ENCODE results near the gene SLC12A5. TPM values are rescaled to one million over a fixed set of nuclear protein-coding genes. Genes with fewer than 3 reads are reported as not detected.

The SLC12A5 gene
- total RNA-seq, 6 donors from 2014 or later: 0.69 to 1.3 TPM; not detected in 4

DNA sequence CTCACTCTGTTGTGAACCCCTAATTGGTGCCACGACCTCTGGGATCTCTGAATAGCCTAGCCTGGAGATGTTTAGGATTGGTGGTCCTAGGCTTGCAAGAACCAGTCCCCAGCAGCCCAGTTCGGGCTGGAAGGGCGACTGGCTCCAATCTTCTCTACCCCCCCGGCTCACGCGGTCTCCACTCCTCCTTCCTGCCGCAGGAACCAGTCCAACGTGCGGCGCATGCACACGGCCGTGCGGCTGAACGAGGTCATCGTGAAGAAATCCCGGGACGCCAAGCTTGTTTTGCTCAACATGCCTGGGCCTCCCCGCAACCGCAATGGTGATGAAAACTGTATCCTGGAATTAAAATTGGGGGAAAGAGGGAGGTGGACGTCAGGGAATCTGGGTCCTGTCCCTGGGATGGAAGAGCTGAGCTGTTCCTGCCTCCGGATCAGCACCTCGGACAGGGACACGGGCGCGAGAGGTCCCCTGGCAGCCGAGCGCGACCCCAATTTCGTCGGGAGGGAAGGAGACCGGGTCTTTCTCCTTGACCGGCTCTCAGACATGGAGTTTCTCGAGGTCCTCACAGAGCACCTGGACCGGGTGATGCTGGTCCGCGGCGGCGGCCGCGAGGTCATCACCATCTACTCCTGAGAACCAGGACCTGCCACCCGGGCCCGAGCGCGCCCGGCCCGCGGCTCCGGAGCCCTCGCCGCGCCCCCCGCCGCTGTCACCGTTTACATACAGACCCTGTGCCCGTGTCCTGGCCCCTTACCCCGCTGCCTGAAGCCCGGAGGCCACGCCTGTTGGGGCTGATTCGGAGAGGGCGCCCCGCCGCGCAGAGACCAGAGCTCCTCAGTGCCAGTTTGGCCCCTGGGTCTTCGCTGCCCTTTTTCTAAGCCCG, 28.2 kb downstream of the SLC12A5 start:
- peaks cover under 1 to 17% (median 8%) of the 10 kb centered on the region in 4 donors for H3K36me3 ChIP-seq
- 26 to 46% methylated on average over 33 to 54 of the region's 65 CpGs for WGBS, 2 donors
- ATAC-seq (ENCODE audit: low FRiP score in 2 of 2): peak in 1 of 2 donors; percentile 55
- no peaks in the 10 kb centered on the region for H3K9me3 ChIP-seq
- peaks cover 38 to 53% (median 40%) of the 10 kb centered on the region in 4 donors for H3K4me1 ChIP-seq
- DNase-seq: peak in 1 of 2 donors; percentile 86
- peak overlapping the region in 2 of 4 donors; percentile 30 to 37 for H3K4me3 ChIP-seq
- TF ChIP-seq POLR2AphosphoS5 (IDR thresholded peaks at IDR 0.05) (no peak), POLR2A (IDR thresholded peaks at IDR 0.05) (no peak), EP300 (IDR thresholded peaks at IDR 0.05) (no peak)
- TF ChIP-seq, protein P1, sequence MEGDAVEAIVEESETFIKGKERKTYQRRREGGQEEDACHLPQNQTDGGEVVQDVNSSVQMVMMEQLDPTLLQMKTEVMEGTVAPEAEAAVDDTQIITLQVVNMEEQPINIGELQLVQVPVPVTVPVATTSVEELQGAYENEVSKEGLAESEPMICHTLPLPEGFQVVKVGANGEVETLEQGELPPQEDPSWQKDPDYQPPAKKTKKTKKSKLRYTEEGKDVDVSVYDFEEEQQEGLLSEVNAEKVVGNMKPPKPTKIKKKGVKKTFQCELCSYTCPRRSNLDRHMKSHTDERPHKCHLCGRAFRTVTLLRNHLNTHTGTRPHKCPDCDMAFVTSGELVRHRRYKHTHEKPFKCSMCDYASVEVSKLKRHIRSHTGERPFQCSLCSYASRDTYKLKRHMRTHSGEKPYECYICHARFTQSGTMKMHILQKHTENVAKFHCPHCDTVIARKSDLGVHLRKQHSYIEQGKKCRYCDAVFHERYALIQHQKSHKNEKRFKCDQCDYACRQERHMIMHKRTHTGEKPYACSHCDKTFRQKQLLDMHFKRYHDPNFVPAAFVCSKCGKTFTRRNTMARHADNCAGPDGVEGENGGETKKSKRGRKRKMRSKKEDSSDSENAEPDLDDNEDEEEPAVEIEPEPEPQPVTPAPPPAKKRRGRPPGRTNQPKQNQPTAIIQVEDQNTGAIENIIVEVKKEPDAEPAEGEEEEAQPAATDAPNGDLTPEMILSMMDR (IDR thresholded peaks at IDR 0.05): no peak
- no peak overlapping the region for H3K27ac ChIP-seq
- H3K27me3 ChIP-seq: peaks cover 0 to 12% (median 4%) of the 10 kb centered on the region in 4 donors

DNA sequence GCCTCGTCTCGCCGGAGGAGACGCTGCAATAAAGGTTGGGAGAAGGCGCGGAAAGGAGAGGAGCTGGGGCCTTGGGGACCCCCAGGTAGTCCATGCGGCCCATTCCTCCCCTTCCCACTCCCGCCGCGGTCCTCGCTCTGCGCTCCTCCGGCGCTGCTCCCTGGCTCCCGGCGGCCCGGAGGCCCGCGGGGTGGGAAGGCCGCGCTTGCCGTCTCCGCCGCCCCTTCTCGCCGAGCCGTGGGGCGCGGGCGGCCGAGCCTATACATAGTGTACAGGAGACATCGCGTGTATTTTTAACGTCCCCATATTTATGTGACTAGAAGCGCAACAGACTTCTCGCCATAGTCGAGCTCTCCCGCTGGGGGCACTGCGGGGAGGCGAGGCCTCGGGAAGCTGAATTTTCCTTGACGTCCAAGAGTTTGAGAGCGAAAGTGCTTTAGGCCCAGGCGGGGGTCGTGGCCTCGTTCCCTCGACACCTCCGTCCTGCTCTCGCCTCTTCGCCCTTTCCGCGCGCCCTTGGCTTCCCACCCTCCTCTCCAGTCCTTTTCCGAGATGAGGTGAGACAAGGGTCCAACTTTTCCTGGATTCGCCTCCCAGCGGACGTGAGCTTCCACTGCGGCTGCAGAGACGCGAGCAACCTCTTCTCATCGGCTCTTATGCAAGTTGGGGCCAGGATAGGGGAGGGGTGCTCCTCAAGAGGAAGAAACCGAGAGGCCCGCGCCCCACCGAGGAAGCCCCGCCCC, 29.0 kb downstream of the SLC12A5 start:
- H3K4me3 ChIP-seq: peak overlapping the region in 3 of 4 donors; percentile 15 to 37 (median 30)
- TF ChIP-seq, protein P1 (IDR thresholded peaks at IDR 0.05): peak in 3 of 6 experiments; percentile 22 to 44 (median 25)
- no peak for TF ChIP-seq POLR2AphosphoS5 (IDR thresholded peaks at IDR 0.05)
- DNase-seq (peak; percentile 68 to 91), ATAC-seq (ENCODE audit: low FRiP score in 2 of 2) (peak in 1 of 2 donors; percentile 68)
- 24 to 29% methylated on average over 25 to 65 of the region's 66 CpGs for WGBS, 2 donors
- H3K27ac ChIP-seq: no peak overlapping the region
- peaks cover 0 to 12% (median 4%) of the 10 kb centered on the region in 4 donors for H3K27me3 ChIP-seq
- H3K9me3 ChIP-seq: no peaks in the 10 kb centered on the region
- H3K36me3 ChIP-seq: peaks cover 7 to 25% (median 16%) of the 10 kb centered on the region in 4 donors
- peaks cover 38 to 58% (median 43%) of the 10 kb centered on the region in 4 donors for H3K4me1 ChIP-seq

DNA sequence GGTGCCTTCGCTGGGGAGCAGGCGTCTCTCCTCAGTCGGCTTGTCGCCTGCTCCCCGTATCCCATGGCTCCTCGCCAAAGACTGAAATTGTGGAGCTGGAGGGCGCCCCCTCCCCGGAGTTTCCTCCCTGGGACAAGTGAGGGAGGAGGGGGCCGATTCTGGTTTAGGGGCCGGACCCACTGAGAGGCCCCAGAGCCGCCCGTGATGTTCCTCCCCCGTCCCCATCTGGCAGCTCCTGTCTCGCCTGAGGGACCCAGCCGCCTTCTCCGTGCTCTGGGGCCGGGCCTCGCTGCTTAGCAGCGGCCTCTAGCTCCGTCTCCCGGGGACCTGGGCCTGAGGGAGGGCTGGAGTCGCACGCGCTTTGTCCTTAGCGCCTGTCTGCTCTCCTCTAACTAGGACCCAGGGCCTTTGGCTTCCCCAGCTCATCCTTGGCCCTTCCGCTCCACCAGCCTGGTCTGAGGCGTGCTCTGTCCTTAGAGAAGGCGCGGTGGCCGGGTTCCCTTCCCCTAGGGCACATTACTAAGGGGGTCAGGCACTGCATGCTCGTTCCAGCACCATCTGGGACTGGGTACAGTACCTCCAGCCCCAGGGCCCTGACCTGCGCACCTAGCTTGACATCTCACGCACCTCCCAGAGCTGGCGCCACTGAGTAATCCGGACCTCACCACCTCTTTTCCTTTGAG, 29.7 kb downstream of the SLC12A5 start:
- DNase-seq: peak in 1 of 2 donors; percentile 78
- no peaks in the 10 kb centered on the region for H3K9me3 ChIP-seq
- H3K4me1 ChIP-seq: peaks cover 38 to 58% (median 44%) of the 10 kb centered on the region in 4 donors
- peak in 1 of 2 donors; percentile 25 for ATAC-seq (ENCODE audit: low FRiP score in 2 of 2)
- peaks cover 12 to 33% (median 23%) of the 10 kb centered on the region in 4 donors for H3K36me3 ChIP-seq
- TF ChIP-seq, protein P1 (IDR thresholded peaks at IDR 0.05): no peak
- TF ChIP-seq POLR2AphosphoS5 (IDR thresholded peaks at IDR 0.05): no peak
- TF ChIP-seq EP300 (IDR thresholded peaks at IDR 0.05): no peak
- TF ChIP-seq POLR2A (IDR thresholded peaks at IDR 0.05): no peak
- H3K27me3 ChIP-seq: peaks cover 0 to 12% (median 4%) of the 10 kb centered on the region in 4 donors
- H3K4me3 ChIP-seq: peak overlapping the region in 3 of 4 donors; percentile 15 to 37 (median 30)
- peak overlapping the region in 2 of 4 donors; percentile 12 to 21 for H3K27ac ChIP-seq
- 37 to 63% methylated on average over 12 to 34 of the region's 35 CpGs for WGBS, 2 donors

DNA sequence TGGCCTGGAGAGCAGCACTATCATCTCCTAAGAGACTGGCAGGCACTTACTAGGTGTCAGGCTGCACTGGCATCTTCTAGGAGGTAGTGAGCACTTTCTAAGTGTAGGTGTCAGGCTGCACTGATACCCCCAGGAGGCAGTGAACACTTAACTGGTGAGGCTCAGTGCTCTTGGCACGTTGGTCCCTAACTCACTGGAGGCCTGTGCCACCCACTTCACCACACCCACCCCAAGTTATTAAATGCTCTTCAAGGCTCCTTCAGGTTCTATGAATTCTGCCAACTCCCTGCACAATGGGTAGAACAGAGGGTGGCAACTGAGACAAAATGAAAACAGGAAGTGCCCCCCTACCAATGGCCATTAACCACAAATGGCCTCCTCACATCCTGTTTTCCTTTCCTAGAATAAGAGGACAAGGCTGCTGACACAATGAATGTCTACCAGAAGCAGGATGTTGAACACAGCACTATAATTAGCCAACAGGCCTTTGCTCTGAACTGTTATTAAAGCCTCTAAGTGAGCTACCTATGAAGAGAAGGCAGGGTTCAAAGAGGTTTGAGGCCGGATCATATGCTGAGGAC, 31.4 kb downstream of the SLC12A5 start:
- H3K4me3 ChIP-seq: no peak overlapping the region
- H3K27ac ChIP-seq: peak overlapping the region in 3 of 4 donors; percentile 3 to 71 (median 68)
- peaks cover 38 to 58% (median 44%) of the 10 kb centered on the region in 4 donors for H3K4me1 ChIP-seq
- peak; percentile 55 to 57 for TF ChIP-seq POLR2AphosphoS5 (IDR thresholded peaks at IDR 0.05)
- no peak for TF ChIP-seq EP300 (IDR thresholded peaks at IDR 0.05)
- no peak for TF ChIP-seq POLR2A (IDR thresholded peaks at IDR 0.05)
- TF ChIP-seq, protein P1 (IDR thresholded peaks at IDR 0.05): no peak
- DNase-seq: peak in 1 of 2 donors; percentile 31
- no peaks in the 10 kb centered on the region for H3K9me3 ChIP-seq
- H3K27me3 ChIP-seq: peaks cover 0 to 12% (median 4%) of the 10 kb centered on the region in 4 donors
- ATAC-seq (ENCODE audit: low FRiP score in 2 of 2): peak in 1 of 2 donors; percentile 25
- WGBS, 2 donors: 31 to 45% methylated on average over 1 to 2 of the region's 2 CpGs
- peaks cover 27 to 49% (median 39%) of the 10 kb centered on the region in 4 donors for H3K36me3 ChIP-seq
